ENCODE data around the gene UBE2E1.
"Not testable (repeated sequence)": the region's sequence is repeated elsewhere in the genome, so short reads cannot be mapped to it uniquely, and the experiment has no call there.

Gene UBE2E1

GRCh38 chr3:23911397-23911796 is 105.6 kb downstream of the UBE2E1 start:
- Histone ChIP-seq H3K27ac (no peak overlapping the region), H3K4me3 (ENCODE audit: low read depth in 1 of 2, low read length in 1 of 2) (no peak overlapping the region)
- TF ChIP-seq CTCF (IDR thresholded peaks at IDR 0.05): no peak

GRCh38 chr3:23912335-23912734 is 106.6 kb downstream of the UBE2E1 start:
- not testable (repeated sequence) for H3K36me3 ChIP-seq; H3K27ac ChIP-seq; H3K4me3 ChIP-seq (ENCODE audit: low read depth in 1 of 2, low read length in 1 of 2); H3K9me3 ChIP-seq; H3K27me3 ChIP-seq
- H3K4me1 ChIP-seq (ENCODE audit: control insufficient read depth in 1 of 2, insufficient read depth in 1 of 2, low read depth in 1 of 2, low read length in 1 of 2): peaks cover 18 to 22% of the 10 kb centered on the region in 2 experiments

More at GRCh38 chr3:23911397-23911796, 105.6 kb downstream of the UBE2E1 start:
- H3K36me3 ChIP-seq: no peaks in the 10 kb centered on the region
- peaks cover 15 to 16% of the 10 kb centered on the region in 2 experiments for H3K4me1 ChIP-seq (ENCODE audit: control insufficient read depth in 1 of 2, insufficient read depth in 1 of 2, low read depth in 1 of 2, low read length in 1 of 2)
- no peaks in the 10 kb centered on the region for H3K9me3 ChIP-seq
- H3K27me3 ChIP-seq: no peaks in the 10 kb centered on the region

- no peaks in the 10 kb centered on the region for H3K9me3 ChIP-seq
- TF ChIP-seq CTCF (IDR thresholded peaks at IDR 0.05): no peak
- H3K36me3 ChIP-seq: no peaks in the 10 kb centered on the region
- no peaks in the 10 kb centered on the region for H3K27me3 ChIP-seq
- no peak overlapping the region for H3K27ac ChIP-seq
- H3K4me3 ChIP-seq (ENCODE audit: low read depth in 1 of 2, low read length in 1 of 2): no peak overlapping the region
- peaks cover 26 to 30% of the 10 kb centered on the region in 2 experiments for H3K4me1 ChIP-seq (ENCODE audit: control insufficient read depth in 1 of 2, insufficient read depth in 1 of 2, low read depth in 1 of 2, low read length in 1 of 2)
Observed at GRCh38 chr3:23913182-23913581, 107.4 kb downstream of the UBE2E1 start.

- H3K9me3 ChIP-seq: no peaks in the 10 kb centered on the region
- no peak overlapping the region for H3K27ac ChIP-seq
- peaks cover 5% of the 10 kb centered on the region for H3K36me3 ChIP-seq
- no peak overlapping the region for H3K4me3 ChIP-seq (ENCODE audit: low read depth in 1 of 2, low read length in 1 of 2)
- TF ChIP-seq CTCF (IDR thresholded peaks at IDR 0.05): no peak
- H3K27me3 ChIP-seq: no peaks in the 10 kb centered on the region
- H3K4me1 ChIP-seq (ENCODE audit: control insufficient read depth in 1 of 2, insufficient read depth in 1 of 2, low read depth in 1 of 2, low read length in 1 of 2): peaks cover 32 to 37% of the 10 kb centered on the region in 2 experiments
Observed at GRCh38 chr3:23913873-23914743, 108.4 kb downstream of the UBE2E1 start.

GRCh38 chr3:23915537-23916108 is 109.9 kb downstream of the UBE2E1 start:
- H3K27ac ChIP-seq: no peak overlapping the region
- TF ChIP-seq CTCF (IDR thresholded peaks at IDR 0.05): no peak
- no peaks in the 10 kb centered on the region for H3K27me3 ChIP-seq
- H3K9me3 ChIP-seq: no peaks in the 10 kb centered on the region
- peaks cover 17% of the 10 kb centered on the region for H3K36me3 ChIP-seq
- peaks cover 29 to 34% of the 10 kb centered on the region in 2 experiments for H3K4me1 ChIP-seq (ENCODE audit: control insufficient read depth in 1 of 2, insufficient read depth in 1 of 2, low read depth in 1 of 2, low read length in 1 of 2)
- peak overlapping the region; percentile 88 to 91 for H3K4me3 ChIP-seq (ENCODE audit: low read depth in 1 of 2, low read length in 1 of 2)
